PFSK-1 (cell line): ENCODE measurements around the gene ZBTB26.

Experiments used
- FOXP2 ChIP-seq: optimal IDR thresholded peaks from 2 replicates; pipeline ENCODE3; 2011; ENCODE audit warnings: borderline replicate concordance, control low read depth, inconsistent platforms; ENCODE audit not compliant: insufficient read depth; ENCODE audit errors: extremely low read length, extremely low read depth
- POLR2AphosphoS5 ChIP-seq: IDR thresholded peaks from 2 replicates; pipeline ENCODE4 v1.6.1; 2012; ENCODE audit warnings: low read depth, mild to moderate bottlenecking, control low read depth, low read length, moderate library complexity
- SIN3A ChIP-seq: IDR thresholded peaks from 2 replicates; pipeline ENCODE4 v1.6.1; 2012; ENCODE audit warnings: mild to moderate bottlenecking, low read length, moderate library complexity, borderline replicate concordance; ENCODE audit not compliant: insufficient read depth
- TAF1 ChIP-seq: IDR thresholded peaks from 2 replicates; pipeline ENCODE4 v1.6.1; 2012; ENCODE audit warnings: low read length, control low read depth, borderline replicate concordance; ENCODE audit not compliant: insufficient read depth
- TF ChIP-seq, protein P1 (sequence below), 2 experiments: IDR thresholded peaks; 2 replicates each; pipeline versions ENCODE4 v1.6.1 to v1.8.0; 2011 to 2012; ENCODE audit warnings: low read depth in 2 of 2, low read length in 2 of 2, control low read depth in 1 of 2, inconsistent platforms in 1 of 2, mild to moderate bottlenecking in 1 of 2, moderate library complexity in 1 of 2; ENCODE audit not compliant: insufficient read depth in 1 of 2

DNA sequence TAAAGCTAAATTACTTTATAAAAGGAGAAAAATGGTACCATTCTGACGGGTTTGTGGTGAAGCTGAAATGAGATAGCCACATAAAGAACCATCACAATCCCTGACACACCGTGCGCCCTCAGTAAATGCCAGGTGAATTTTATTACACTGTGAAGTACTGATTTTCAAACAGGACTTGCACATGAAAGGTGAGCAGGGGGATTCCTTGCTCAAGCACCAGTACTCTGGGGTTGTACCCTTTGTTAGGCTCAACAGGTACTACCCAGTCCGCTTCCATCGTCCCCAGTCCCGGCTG lies 9.1 kb upstream of the ZBTB26 start:
- no peak for TF ChIP-seq SIN3A
- no peak for TF ChIP-seq TAF1
- TF ChIP-seq, protein P1, sequence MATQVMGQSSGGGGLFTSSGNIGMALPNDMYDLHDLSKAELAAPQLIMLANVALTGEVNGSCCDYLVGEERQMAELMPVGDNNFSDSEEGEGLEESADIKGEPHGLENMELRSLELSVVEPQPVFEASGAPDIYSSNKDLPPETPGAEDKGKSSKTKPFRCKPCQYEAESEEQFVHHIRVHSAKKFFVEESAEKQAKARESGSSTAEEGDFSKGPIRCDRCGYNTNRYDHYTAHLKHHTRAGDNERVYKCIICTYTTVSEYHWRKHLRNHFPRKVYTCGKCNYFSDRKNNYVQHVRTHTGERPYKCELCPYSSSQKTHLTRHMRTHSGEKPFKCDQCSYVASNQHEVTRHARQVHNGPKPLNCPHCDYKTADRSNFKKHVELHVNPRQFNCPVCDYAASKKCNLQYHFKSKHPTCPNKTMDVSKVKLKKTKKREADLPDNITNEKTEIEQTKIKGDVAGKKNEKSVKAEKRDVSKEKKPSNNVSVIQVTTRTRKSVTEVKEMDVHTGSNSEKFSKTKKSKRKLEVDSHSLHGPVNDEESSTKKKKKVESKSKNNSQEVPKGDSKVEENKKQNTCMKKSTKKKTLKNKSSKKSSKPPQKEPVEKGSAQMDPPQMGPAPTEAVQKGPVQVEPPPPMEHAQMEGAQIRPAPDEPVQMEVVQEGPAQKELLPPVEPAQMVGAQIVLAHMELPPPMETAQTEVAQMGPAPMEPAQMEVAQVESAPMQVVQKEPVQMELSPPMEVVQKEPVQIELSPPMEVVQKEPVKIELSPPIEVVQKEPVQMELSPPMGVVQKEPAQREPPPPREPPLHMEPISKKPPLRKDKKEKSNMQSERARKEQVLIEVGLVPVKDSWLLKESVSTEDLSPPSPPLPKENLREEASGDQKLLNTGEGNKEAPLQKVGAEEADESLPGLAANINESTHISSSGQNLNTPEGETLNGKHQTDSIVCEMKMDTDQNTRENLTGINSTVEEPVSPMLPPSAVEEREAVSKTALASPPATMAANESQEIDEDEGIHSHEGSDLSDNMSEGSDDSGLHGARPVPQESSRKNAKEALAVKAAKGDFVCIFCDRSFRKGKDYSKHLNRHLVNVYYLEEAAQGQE (IDR thresholded peaks at IDR 0.05; ENCODE audit: insufficient read depth in 1 of 2, low read depth in 2 of 2, low read length in 2 of 2) = no peak
- TF ChIP-seq POLR2AphosphoS5 = no peak
- TF ChIP-seq FOXP2 = no peak
